GM18508 (cell line): ENCODE measurements around the gene DNAAF9.

Source experiments
- ATAC-seq: cut with Tn5 transposase; IDR thresholded peaks from one replicate; pipeline ENCODE4 v1.9.1; 2021; ENCODE audit warnings: moderate number of reproducible peaks; ENCODE audit not compliant: insufficient read depth, unreplicated experiment

Gene DNAAF9

GRCh38 chr20:3412600-3413392, 5.3 kb upstream of the DNAAF9 start:
- no peak for ATAC-seq

GRCh38 chr20:3410464-3410863, 3.0 kb upstream of the DNAAF9 start:
- no peak for ATAC-seq

GRCh38 chr20:3409417-3409816, 1.9 kb upstream of the DNAAF9 start:
- ATAC-seq = no peak

- ATAC-seq = no peak
These were observed 535 bp upstream of the DNAAF9 start for GRCh38 chr20:3407771-3408637.

- ATAC-seq = no peak
These were observed 909 bp downstream of the DNAAF9 start for GRCh38 chr20:3406481-3407039.

- no peak for ATAC-seq
These were observed 1.6 kb downstream of the DNAAF9 start for GRCh38 chr20:3405696-3406358.

- ATAC-seq = no peak
These were observed 2.3 kb downstream of the DNAAF9 start for GRCh38 chr20:3405139-3405538.

- no peak for ATAC-seq
These were observed 3.1 kb downstream of the DNAAF9 start for GRCh38 chr20:3404402-3404801.

GRCh38 chr20:3403741-3404140, 3.7 kb downstream of the DNAAF9 start:
- ATAC-seq = no peak

GRCh38 chr20:3402453-3402852, 5.0 kb downstream of the DNAAF9 start:
- no peak for ATAC-seq

GRCh38 chr20:3400260-3401155, 7.0 kb downstream of the DNAAF9 start:
- ATAC-seq = no peak

GRCh38 chr20:3398681-3399252, 8.7 kb downstream of the DNAAF9 start:
- no peak for ATAC-seq

GRCh38 chr20:3396492-3396891, 11.0 kb downstream of the DNAAF9 start:
- ATAC-seq = no peak

- ATAC-seq = no peak
These were observed 14.7 kb downstream of the DNAAF9 start for GRCh38 chr20:3392756-3393155.

GRCh38 chr20:3390759-3391425, 16.6 kb downstream of the DNAAF9 start:
- ATAC-seq = no peak

- no peak for ATAC-seq
These were observed 23.5 kb downstream of the DNAAF9 start for GRCh38 chr20:3383878-3384495.

- no peak for ATAC-seq
These were observed 24.6 kb downstream of the DNAAF9 start for GRCh38 chr20:3382836-3383235.
